Right lobe of liver (tissue), 4 donors: ENCODE measurements around the gene PARP9.
"Not testable (repeated sequence)": the region's sequence is repeated elsewhere in the genome, so short reads cannot be mapped to it uniquely, and the experiment has no call there.

Source experiments
- CTCF ChIP-seq, 4 donors: fragments of 200-600 bp in 3 of 4; fragments of 450-650 bp in 1 of 4; IDR thresholded peaks; one replicate each; pipeline versions ENCODE4 v1.5.1 to v1.8.0; 2016 to 2022; ENCODE audit warnings: antibody characterized with exemption in 4 of 4, mild to moderate bottlenecking in 2 of 4
- POLR2A ChIP-seq: fragments of 450-650 bp; IDR thresholded peaks from one replicate; pipeline ENCODE4 v1.6.1; 2017; ENCODE audit warnings: antibody characterized with exemption, mild to moderate bottlenecking
- donor health status: DM: no; HTN: no; CAD: no.
- donor health status: DM: no; HTN: no; CAD: no.
- donor health status: DM: no; HTN: yes; CAD: no.

GRCh38 chr3:122500964-122501363, 63.1 kb downstream of the PARP9 start:
- not testable (repeated sequence) for TF ChIP-seq CTCF (IDR thresholded peaks at IDR 0.05); POLR2A
